ENCODE data around the gene PI4KA.
"Not testable (repeated sequence)": the region's sequence is repeated elsewhere in the genome, so short reads cannot be mapped to it uniquely, and the experiment has no call there.

DNA sequence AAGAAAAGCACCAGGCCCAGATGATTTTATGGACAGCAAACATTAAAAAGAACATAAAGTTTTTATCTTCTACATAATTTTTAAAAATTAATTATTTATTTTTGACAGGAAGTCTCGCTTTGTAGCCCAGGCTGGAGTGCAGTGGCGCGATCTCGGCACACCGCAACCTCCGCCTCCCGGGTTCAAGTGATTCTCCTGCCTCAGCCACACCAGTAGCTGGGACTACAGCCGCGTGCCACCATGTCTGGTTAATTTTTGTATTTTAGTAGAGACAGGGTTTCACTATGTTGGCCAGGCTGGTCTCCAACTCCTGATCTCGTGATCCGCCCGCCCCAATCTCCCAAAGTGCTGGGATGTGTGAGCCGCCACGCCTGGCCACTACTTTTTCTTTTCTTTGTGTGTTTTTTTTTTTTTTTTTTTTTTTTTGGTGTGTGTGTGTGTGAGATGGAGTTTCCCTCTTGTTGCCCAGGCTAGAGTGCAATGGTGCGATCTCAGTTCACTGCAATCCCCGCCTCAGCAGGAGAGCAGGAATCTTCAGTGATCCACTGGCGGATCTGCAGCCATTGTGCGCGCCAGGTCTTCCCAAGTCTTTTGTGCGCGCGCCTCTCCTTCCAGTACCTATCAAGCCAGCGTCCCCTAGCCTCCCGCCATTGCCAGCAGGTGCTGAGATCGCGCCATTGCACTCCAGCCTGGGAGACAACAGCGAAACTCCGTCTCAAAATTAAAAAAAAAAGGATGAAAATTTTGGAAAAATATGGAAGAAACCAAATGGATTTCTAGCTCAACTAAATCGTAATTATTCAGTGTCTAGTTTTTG is 171.0 kb downstream of the PI4KA start:
- not testable (repeated sequence) for TF ChIP-seq EZH2 (IDR thresholded peaks at IDR 0.05; ENCODE audit: borderline replicate concordance, low read depth, low read length, poor library complexity, severe bottlenecking)
- TF ChIP-seq, protein P1, sequence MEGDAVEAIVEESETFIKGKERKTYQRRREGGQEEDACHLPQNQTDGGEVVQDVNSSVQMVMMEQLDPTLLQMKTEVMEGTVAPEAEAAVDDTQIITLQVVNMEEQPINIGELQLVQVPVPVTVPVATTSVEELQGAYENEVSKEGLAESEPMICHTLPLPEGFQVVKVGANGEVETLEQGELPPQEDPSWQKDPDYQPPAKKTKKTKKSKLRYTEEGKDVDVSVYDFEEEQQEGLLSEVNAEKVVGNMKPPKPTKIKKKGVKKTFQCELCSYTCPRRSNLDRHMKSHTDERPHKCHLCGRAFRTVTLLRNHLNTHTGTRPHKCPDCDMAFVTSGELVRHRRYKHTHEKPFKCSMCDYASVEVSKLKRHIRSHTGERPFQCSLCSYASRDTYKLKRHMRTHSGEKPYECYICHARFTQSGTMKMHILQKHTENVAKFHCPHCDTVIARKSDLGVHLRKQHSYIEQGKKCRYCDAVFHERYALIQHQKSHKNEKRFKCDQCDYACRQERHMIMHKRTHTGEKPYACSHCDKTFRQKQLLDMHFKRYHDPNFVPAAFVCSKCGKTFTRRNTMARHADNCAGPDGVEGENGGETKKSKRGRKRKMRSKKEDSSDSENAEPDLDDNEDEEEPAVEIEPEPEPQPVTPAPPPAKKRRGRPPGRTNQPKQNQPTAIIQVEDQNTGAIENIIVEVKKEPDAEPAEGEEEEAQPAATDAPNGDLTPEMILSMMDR (conservative IDR thresholded peaks at IDR 0.05; ENCODE audit: low read depth, low read length) = not testable (repeated sequence)
